K562 (cell line): ENCODE results near the gene UPF1.

ENCODE experiments used
- ARNT ChIP-seq, 2 experiments: fragments of 450-650 bp; IDR thresholded peaks; 2 replicates each; pipeline ENCODE4 v1.6.1; 2016; ENCODE audit warnings: mild to moderate bottlenecking in 1 of 2
- BRD4 ChIP-seq: fragments of 200-600 bp; sonication (generic); IDR thresholded peaks from 2 replicates; pipeline ENCODE4 v1.6.1; 2017; ENCODE audit warnings: inconsistent platforms
- CTCF ChIP-seq, 3 experiments: IDR thresholded peaks in 2 of 3; conservative IDR thresholded peaks in 1 of 3; 2 replicates each; pipeline ENCODE4 v1.5.1; 2011 to 2012; ENCODE audit warnings: low read length in 3 of 3, mild to moderate bottlenecking in 3 of 3, control low read depth in 2 of 3, improper control_type of control experiment in 1 of 3, inconsistent platforms in 1 of 3, low read depth in 1 of 3, mixed read lengths in 1 of 3, moderate library complexity in 1 of 3; ENCODE audit not compliant: insufficient read depth in 2 of 3
- FIP1L1 ChIP-seq: fragments of 200-400 bp; formaldehyde crosslinking; IDR thresholded peaks from 2 replicates; pipeline ENCODE4 v1.6.1; 2018; ENCODE audit warnings: mild to moderate bottlenecking, low read depth, low read length; ENCODE audit not compliant: poor library complexity, severe bottlenecking
- HDAC3 ChIP-seq: fragments of 450-650 bp; IDR thresholded peaks from 2 replicates; pipeline ENCODE4 v1.6.1; 2018; ENCODE audit warnings: borderline replicate concordance, mild to moderate bottlenecking, moderate library complexity; ENCODE audit not compliant: partially characterized antibody
- NR1H2 ChIP-seq: sonication (generic); formaldehyde crosslinking; IDR thresholded peaks from 2 replicates; pipeline ENCODE4 v1.4.0; 2020; ENCODE audit warnings: mild to moderate bottlenecking, missing genetic modification reagents
- POLR2A ChIP-seq: fragments of 450-650 bp; conservative IDR thresholded peaks from 2 replicates; pipeline ENCODE4 v1.6.1; 2016
- STAT5B ChIP-seq: fragments of 250-450 bp; sonication (Bioruptor Pico); IDR thresholded peaks from 2 replicates; pipeline ENCODE4 v1.8.0; 2021; ENCODE audit warnings: mild to moderate bottlenecking, inconsistent platforms
- ZBTB12 ChIP-seq: fragments of 250-450 bp; sonication (Bioruptor Pico); IDR thresholded peaks from 2 replicates; pipeline ENCODE4 v1.4.0; 2020
- ZNF121 ChIP-seq: sonication (generic); formaldehyde crosslinking; conservative IDR thresholded peaks from 2 replicates; pipeline ENCODE4 v1.8.0; 2022; ENCODE audit warnings: missing genetic modification reagents
- ZNF184 ChIP-seq: sonication (generic); formaldehyde crosslinking; IDR thresholded peaks from 2 replicates; pipeline ENCODE4 v1.5.0; 2020; ENCODE audit warnings: missing genetic modification reagents
- TF ChIP-seq, protein P1 (sequence below), 2 experiments: IDR thresholded peaks; 2 replicates each; pipeline ENCODE4 v1.6.1; 2011; ENCODE audit warnings: borderline replicate concordance in 1 of 2, control low read depth in 1 of 2, low read depth in 1 of 2, low read length in 1 of 2, mild to moderate bottlenecking in 1 of 2, mixed read lengths in 1 of 2, moderate library complexity in 1 of 2; ENCODE audit not compliant: insufficient read depth in 1 of 2, insufficient read length in 1 of 2, poor library complexity in 1 of 2, severe bottlenecking in 1 of 2; ENCODE audit errors: extremely low read depth in 1 of 2
- TF ChIP-seq, protein P2 (sequence below): sonication (generic); formaldehyde crosslinking; IDR thresholded peaks from 2 replicates; pipeline ENCODE4 v1.9.0; 2022; ENCODE audit warnings: mild to moderate bottlenecking, missing genetic modification reagents
- TF ChIP-seq, protein P3 (sequence below): fragments of 250-450 bp; sonication (Bioruptor Pico); IDR thresholded peaks from 2 replicates; pipeline ENCODE4 v1.4.0; 2020; ENCODE audit warnings: mild to moderate bottlenecking, moderate library complexity

DNA sequence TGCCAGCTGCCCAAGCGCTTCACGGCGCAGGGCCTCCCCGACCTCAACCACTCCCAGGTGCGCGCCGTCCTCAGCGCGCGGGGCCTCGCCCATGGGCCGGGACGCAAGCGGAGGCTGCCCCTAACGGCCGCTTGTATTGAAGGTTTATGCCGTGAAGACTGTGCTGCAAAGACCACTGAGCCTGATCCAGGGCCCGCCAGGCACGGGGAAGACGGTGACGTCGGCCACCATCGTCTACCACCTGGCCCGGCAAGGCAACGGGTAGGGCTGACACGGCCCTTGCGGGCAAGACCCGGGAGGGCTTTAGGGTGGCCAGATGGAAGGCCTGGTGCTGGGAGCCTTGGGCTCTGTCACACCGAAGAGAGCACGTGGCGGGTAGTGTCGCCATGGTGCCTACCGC lies 23.2 kb downstream of the UPF1 start:
- TF ChIP-seq ARNT (IDR thresholded peaks at IDR 0.05) (no peak), BRD4 (no peak), FIP1L1 (no peak), HDAC3 (no peak), STAT5B (CRISPR knock-in tag) (no peak), NR1H2 (CRISPR knock-in tag) (no peak), CTCF (IDR thresholded peaks at IDR 0.05 in 2 of 3, conservative IDR thresholded peaks at IDR 0.05 in 1 of 3; ENCODE audit: insufficient read depth in 2 of 3, low read depth in 1 of 3, low read length in 3 of 3) (no peak), POLR2A (no peak), ZNF121 (CRISPR knock-in tag) (no peak), ZBTB12 (CRISPR knock-in tag) (no peak), ZNF184 (no peak)
- TF ChIP-seq, protein P1, sequence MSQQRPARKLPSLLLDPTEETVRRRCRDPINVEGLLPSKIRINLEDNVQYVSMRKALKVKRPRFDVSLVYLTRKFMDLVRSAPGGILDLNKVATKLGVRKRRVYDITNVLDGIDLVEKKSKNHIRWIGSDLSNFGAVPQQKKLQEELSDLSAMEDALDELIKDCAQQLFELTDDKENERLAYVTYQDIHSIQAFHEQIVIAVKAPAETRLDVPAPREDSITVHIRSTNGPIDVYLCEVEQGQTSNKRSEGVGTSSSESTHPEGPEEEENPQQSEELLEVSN (IDR thresholded peaks at IDR 0.05; ENCODE audit: borderline replicate concordance in 1 of 2, extremely low read depth in 1 of 2, insufficient read depth in 1 of 2, insufficient read length in 1 of 2, low read depth in 1 of 2, low read length in 1 of 2, poor library complexity in 1 of 2, severe bottlenecking in 1 of 2) = no peak
- TF ChIP-seq, protein P2, sequence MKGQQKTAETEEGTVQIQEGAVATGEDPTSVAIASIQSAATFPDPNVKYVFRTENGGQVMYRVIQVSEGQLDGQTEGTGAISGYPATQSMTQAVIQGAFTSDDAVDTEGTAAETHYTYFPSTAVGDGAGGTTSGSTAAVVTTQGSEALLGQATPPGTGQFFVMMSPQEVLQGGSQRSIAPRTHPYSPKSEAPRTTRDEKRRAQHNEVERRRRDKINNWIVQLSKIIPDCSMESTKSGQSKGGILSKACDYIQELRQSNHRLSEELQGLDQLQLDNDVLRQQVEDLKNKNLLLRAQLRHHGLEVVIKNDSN (CRISPR knock-in tag) = no peak
- TF ChIP-seq, protein P3, sequence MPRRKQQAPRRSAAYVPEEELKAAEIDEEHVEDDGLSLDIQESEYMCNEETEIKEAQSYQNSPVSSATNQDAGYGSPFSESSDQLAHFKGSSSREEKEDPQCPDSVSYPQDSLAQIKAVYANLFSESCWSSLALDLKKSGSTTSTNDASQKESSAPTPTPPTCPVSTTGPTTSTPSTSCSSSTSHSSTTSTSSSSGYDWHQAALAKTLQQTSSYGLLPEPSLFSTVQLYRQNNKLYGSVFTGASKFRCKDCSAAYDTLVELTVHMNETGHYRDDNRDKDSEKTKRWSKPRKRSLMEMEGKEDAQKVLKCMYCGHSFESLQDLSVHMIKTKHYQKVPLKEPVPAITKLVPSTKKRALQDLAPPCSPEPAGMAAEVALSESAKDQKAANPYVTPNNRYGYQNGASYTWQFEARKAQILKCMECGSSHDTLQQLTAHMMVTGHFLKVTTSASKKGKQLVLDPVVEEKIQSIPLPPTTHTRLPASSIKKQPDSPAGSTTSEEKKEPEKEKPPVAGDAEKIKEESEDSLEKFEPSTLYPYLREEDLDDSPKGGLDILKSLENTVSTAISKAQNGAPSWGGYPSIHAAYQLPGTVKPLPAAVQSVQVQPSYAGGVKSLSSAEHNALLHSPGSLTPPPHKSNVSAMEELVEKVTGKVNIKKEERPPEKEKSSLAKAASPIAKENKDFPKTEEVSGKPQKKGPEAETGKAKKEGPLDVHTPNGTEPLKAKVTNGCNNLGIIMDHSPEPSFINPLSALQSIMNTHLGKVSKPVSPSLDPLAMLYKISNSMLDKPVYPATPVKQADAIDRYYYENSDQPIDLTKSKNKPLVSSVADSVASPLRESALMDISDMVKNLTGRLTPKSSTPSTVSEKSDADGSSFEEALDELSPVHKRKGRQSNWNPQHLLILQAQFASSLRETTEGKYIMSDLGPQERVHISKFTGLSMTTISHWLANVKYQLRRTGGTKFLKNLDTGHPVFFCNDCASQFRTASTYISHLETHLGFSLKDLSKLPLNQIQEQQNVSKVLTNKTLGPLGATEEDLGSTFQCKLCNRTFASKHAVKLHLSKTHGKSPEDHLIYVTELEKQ (CRISPR knock-in tag) = no peak
